A172 (cell line): ENCODE measurements around the gene SPTB. TPM values are rescaled to one million over a fixed set of nuclear protein-coding genes. Genes with fewer than 3 reads are reported as not detected.

Experiments
- DNase-seq: peaks from one replicate; pipeline ENCODE4 v3.0.0-alpha.2; 2015; ENCODE audit warnings: low spot score
- total RNA-seq: library from RNA; depleted of rRNA; stranded (reverse); fragments of >200 nt; shearing (Covaris generic); gene quantifications from 2 replicates; pipeline ENCODE4 v1.2.3, GENCODE V29; 2014

Gene SPTB
- total RNA-seq, 1 experiment from 2014 or later, result 1.9 TPM

DNA sequence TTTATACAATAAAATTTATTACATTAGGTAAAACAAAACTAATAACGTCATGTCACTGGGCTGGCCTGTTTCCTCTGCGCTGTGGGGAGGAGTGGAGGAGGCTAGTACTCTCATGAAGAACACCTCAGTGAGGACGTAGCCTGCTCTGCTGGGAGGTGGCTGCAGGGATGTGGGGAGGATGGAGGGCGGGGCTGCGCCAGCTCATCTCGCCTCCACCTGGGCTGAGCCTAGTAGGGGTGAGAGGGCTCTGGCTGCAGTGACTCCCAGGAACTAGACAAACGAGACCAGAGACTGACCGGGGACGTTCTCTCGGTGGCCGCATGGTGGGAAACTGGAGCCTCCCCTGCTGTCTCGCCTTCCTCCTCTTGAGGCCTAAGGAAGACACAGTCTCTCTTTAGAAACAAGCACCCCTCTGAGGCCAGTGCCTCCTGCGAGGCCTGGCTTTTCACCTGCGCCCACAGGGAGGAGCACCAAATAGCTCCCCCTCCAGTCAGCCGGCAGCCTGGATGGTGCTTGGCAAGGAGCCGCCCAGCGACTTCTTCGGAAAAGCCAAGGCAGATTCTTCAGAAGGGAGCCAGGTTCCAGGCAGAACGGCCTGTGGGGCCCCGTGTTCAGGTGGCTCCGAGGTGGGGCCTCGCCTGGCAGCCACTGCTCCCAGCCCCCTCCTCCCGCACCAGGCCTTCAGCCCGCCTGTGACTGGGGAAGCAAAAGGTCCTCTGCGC lies 113.1 kb downstream of the SPTB start:
- no peak for DNase-seq

DNA sequence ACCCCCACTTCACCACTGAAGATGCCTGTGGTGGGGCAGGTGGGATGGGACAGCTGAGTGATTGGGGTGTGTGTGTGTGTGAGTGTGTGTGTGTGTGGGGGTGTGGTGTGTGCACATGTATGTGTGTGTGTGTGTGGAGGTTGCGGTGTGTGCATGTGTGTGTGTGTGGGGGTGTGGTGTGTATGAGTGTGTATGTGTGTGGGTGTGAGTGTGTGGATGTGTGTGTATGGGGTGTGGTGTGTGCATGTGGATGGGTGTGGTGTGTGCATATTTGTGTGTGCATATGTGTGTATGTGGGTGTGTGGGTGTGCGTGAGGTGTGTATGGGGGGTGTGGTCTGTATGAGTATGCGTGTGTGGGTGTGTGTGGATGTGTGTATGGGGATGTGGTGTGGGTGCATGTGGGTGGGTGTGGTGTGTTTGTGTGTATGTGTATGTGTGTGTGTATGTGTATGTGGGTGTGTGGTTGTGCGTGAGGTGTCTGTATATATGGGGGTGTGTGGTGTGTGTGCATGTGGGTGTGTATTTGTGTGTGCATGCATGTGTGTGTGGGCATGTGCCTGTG lies 113.9 kb downstream of the SPTB start:
- no peak for DNase-seq

DNA sequence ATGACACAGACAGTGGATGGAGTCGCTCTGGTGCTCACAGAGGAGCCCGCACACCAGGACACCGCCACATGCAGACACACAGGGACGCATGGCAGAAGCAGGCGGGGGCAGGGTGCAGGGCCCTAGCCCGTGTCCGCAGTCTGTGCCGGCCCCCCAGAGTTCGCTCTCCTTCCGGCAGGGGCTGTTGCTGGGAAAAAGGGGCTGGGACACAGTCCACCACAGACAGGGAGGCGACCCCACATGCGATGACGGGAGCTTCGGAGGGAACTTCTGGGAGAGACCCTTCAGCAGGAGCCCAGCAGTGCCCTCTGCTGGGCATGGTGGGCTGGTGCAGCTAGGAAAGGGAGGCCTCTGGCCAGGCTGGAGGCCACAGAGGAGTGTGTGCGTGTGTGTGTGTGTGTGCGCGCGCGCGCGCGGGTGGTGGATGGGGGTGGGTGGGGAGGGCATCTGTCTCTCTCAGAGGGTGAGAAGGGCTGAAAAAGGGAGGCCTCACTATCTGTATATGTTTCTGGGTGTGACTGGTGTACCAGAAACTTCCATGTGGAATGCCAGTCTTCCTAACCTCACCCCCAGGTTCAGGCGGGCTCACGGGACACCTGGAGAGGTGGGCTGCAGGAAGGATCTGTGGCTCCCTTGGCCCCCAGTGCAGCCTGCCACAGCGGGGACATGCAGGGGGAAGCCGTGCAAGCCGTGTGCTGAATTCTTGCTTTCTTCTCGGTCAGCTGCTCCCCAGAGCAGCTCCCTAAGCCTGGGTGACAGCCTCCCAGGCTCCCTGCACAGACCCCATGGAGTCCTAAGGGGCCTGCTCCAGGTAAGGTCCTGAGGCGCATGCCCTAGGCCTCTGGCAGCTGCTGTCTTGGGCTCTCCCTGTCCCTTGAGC lies 114.8 kb downstream of the SPTB start:
- DNase-seq, result peak; percentile 38

DNA sequence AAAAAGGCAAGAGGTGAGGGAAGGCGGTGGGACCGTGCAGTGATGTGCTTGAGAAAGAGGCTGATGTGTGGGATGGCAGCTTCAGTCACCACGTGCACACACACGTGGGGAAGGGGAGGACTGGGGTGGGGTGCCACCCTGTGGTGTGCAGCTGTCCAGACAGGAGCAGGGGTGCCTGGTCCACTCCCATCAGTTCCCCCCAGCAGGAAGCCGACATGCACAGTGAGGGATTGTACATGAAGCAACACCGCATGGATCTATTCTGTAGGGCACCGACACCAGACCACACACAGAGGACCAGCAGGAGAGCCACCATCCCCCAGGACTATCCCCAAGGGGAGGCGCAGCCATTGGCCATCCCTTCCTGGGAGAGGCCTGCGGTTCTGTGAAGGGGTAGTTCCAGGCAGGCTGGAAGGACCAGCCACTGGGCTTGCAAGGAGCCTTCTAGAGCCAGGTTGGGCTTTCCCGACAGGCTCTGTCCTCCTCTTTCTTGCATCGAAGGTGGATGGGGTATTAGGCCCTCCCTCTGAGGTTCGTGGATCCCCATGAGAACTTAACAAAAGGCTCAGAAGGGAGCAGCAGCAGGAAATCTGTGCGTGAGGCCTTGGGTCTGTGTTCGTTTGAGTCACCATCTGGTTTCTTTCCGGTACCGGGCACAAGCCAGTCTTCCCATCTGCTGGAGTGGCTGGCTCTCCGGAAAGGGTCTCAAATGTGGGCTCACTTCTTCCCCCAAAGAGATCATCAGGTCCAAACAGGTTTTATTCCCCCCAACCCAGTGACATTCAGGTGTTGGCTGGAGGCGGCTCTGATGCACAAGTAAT lies 115.7 kb downstream of the SPTB start:
- no peak for DNase-seq

- no peak for DNase-seq
These were observed 116.5 kb downstream of the SPTB start for GRCh38 chr14:64763085-64763782.

GRCh38 chr14:64762044-64763034 lies 117.4 kb downstream of the SPTB start:
- peak; percentile 76 for DNase-seq

GRCh38 chr14:64761441-64762043 lies 118.2 kb downstream of the SPTB start:
- no peak for DNase-seq

DNA sequence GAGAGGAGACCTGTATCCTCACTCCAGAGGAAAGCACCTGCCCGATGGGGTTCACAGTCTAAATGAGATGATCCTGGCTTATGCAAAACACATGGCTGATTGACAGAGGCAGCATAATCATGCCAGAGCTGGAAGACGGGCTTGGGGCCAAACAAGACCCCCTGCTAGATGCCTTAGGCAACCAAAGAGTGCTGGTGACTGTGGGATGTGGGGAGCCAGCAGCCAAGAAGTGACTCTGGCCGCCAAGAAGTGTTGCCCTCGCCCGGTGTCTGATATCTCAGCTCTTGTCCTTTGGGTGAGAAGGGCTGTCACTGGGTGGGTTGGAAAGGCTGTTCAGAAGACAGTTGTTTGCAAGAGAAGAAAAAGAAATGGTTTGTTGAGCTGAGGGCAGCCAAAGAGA lies 118.8 kb downstream of the SPTB start:
- DNase-seq, result no peak

DNA sequence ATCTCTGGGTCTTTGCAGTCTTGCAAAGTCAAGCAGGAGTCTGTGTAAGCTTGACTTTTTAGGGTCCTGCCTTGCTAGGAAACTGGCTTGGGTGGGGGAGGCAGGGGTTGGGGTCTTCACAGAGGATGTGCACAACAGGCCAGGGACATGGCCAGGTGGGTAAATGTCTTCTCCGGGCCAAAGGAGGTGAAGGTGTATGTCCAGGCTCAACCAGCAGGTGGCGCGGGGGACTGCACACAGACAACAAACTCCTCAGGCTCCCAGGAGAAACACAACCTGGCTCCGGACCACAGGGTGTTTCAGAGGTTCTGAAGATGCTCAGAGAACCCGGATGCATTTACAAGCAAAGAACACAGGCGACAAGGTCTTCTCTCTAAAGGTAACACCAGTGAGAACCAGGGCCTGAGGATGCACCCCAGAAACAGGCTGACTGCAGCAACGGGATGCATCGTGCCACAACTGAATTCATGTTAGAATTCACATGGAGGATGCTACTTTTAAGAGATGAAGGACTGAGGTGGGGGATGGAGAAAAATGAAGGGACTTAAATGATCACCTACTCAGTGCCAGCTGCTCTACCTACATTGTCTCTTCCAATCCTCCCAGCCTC lies 119.5 kb downstream of the SPTB start:
- DNase-seq, result no peak

DNA sequence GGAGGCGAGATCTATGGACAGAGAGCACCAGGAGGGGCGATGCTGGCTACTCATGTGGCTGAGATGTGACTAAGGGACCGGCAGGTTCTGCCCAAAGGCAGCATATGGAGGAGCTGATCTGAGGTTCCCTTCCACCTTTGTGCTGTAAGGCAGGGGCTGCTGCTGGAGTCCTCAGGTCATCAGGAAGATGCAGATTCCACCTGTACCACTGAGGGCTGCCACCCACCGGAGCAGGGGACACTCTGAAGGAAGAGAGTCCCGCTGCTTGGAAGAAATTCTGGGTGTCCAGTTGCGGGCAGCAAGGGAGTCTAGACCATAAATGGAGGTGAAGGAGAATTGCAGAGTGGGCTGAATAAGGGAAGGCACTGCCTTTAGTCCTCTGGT lies 120.2 kb downstream of the SPTB start:
- no peak for DNase-seq

DNA sequence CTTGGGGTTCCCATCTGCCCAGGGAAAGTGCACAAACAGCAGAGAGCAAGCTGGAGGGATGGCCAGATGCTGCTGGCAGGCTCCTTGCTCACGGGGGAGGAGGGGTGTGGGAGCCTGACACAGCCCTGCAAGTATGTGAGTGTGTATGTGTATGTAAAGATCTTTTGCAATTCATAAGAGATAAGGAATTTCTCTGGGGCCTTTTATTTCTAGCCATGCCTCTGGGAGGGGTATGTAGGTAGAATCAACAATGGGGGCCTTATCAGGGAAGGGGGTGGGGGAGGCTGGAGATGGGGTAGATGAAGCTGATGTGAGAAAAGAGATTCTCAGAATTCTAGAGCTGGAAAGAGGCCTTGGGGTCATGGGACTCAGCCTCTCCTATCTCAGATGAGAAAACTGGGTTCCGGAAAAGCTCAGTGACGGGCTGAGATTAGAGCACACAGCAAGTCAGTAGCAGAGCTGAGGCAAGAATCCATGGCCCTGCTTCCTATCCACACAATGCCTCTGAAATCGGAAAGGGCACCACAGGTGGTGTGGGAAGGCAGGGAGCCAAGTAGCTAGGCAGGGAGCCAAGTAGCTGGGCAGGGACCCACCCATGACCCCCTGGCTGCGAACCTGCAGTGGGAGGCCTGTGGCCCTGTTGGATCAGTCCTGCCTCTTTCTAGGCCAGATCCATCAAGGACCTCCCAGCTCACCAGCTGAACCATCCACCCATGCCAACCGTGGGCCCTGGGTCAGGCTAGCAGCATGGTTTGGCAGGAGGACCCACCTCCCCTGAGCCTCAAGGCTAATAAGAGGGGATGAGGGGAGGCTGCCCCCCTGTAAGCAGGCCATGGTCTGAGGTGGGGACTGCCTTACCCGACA lies 120.8 kb downstream of the SPTB start:
- peak; percentile 74 for DNase-seq

GRCh38 chr14:64758025-64758521 lies 121.6 kb downstream of the SPTB start:
- DNase-seq, result peak; percentile 31

DNA sequence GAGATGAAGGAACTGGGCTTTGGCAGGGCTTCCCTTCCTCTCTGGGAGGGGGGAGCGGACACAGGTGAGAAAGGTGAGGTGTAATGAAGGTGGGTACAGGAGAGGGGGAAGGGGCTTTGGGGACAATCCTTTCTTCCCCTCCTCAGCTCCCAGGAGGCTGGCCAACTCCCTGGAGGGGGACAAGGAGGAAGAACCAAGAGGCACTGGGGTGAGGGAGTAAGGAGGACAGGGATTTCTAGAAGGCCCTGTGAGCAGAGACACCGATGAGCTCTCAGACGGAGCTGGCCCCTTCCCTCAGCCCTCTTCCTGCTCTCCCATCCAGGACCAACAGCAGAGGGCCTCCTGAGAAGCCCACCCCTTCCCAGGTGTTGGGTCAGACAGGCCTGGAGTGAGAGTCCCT lies 122.1 kb downstream of the SPTB start:
- DNase-seq, result no peak

GRCh38 chr14:64756712-64757111 lies 123.0 kb downstream of the SPTB start:
- no peak for DNase-seq

GRCh38 chr14:64755781-64756221 lies 123.9 kb downstream of the SPTB start:
- peak; percentile 85 for DNase-seq

GRCh38 chr14:64754685-64755084 lies 125.0 kb downstream of the SPTB start:
- no peak for DNase-seq

DNA sequence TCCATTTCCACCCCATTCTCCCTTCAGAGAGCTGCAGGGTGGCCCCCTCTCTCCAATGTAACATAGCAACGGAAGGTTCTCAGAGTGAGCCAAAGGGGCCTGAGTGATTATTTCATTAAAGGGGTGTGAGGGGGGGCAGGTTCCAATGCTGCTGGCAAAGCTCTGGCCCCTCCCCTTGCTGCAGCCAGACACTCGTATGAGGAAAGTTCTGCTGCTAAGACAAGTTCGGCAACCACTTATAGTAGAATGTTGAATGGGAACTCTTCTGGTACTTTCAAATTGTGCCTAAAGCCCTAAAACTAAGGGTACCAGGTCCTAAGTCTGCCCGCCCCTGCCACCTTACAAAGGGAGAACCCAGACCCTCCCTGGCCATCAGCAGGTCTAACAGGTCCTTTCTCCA lies 125.7 kb downstream of the SPTB start:
- no peak for DNase-seq

DNA sequence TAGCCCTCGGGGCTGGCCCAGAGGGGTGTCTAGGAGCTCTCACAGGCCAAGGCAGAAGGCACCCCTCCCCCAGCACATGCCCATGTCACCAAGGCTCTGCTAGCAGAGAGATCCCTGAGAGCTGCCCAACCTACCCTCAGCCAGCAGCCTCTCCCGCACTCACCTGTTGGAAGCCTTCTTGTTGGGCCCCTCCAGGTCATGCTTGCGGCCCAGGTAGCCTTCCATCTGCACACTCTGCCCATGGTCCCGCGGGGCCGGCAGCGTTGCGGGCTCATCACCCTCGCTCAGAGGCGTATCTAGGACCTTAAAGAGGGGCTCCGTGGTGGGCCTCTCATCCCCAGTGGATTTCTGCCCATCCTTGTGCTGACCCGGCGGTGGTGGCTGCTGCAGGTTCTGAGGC lies 126.3 kb downstream of the SPTB start:
- no peak for DNase-seq
